Astrocyte of the cerebellum (primary cell): ENCODE measurements around the gene CHAF1B.

Experiments used
- DNase-seq: peaks from one replicate; pipeline ENCODE4 v3.0.0-alpha.2; 2011; ENCODE audit warnings: low read depth
- H3K4me3 ChIP-seq: 2 replicates; pipeline ENCODE4 v1.5.1; 2011; ENCODE audit warnings: mild to moderate bottlenecking, low read depth, low read length, moderate library complexity
- in situ Hi-C: cut with HindIII; loops from 2 replicates; pipeline ENCODE4 v1.10.0; 2017; ENCODE audit warnings: low sequenced_read_pairs
- TF ChIP-seq, protein P1 (sequence below): IDR thresholded peaks from 2 replicates; pipeline ENCODE4 v1.5.1; 2012; ENCODE audit warnings: low read length, low read depth, moderate library complexity, mild to moderate bottlenecking; ENCODE audit errors: missing control alignments

The CHAF1B gene

GRCh38 chr21:36400719-36401118 is 15.5 kb downstream of the CHAF1B start:
- TF ChIP-seq, protein P1, sequence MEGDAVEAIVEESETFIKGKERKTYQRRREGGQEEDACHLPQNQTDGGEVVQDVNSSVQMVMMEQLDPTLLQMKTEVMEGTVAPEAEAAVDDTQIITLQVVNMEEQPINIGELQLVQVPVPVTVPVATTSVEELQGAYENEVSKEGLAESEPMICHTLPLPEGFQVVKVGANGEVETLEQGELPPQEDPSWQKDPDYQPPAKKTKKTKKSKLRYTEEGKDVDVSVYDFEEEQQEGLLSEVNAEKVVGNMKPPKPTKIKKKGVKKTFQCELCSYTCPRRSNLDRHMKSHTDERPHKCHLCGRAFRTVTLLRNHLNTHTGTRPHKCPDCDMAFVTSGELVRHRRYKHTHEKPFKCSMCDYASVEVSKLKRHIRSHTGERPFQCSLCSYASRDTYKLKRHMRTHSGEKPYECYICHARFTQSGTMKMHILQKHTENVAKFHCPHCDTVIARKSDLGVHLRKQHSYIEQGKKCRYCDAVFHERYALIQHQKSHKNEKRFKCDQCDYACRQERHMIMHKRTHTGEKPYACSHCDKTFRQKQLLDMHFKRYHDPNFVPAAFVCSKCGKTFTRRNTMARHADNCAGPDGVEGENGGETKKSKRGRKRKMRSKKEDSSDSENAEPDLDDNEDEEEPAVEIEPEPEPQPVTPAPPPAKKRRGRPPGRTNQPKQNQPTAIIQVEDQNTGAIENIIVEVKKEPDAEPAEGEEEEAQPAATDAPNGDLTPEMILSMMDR, result no peak
- in situ Hi-C loops, result no loop called here
- DNase-seq, result no peak
- no peak overlapping the region for H3K4me3 ChIP-seq

DNA sequence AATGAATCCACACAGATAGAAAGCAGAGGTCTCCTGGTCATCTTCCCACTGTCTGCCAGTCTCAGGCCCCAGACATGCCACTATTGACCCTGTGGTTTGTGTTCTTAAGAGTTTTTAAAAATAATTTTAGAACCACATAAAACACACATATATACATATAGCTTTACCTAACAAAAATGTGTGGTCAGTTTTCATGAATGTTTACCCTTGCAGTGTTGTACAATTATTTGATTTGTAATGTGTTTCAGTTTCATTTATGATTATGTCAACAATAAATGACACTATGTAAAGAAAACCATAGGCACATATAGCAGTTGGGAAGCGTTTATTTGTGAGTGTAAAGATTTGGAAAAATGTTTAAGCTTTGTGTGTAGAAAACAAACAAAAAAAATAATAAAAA is 17.1 kb downstream of the CHAF1B start:
- TF ChIP-seq, protein P1, result no peak
- H3K4me3 ChIP-seq, result no peak overlapping the region
- no peak for DNase-seq
- in situ Hi-C loops, result no loop called here

DNA sequence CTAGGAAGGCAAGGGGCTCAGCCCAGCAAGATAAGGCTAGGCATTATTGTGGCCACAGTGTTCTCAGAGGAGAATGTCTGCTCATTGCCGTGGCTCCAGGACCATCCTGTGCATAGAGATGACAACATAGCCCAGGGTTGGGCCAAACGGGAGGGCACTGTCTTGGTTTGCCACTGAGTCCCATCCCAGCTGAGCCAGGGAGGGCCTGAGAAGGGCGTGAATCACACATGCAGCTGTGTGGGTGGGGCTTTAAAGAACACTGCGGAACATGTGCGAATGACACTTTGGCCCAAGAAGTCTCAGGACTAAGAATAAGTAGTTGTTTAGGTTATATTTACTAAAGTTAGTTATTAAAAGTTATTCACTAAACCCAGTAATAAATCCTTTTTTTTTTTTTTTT is 18.5 kb downstream of the CHAF1B start:
- in situ Hi-C loops, result no loop called here
- TF ChIP-seq, protein P1, result no peak
- no peak for DNase-seq
- no peak overlapping the region for H3K4me3 ChIP-seq

DNA sequence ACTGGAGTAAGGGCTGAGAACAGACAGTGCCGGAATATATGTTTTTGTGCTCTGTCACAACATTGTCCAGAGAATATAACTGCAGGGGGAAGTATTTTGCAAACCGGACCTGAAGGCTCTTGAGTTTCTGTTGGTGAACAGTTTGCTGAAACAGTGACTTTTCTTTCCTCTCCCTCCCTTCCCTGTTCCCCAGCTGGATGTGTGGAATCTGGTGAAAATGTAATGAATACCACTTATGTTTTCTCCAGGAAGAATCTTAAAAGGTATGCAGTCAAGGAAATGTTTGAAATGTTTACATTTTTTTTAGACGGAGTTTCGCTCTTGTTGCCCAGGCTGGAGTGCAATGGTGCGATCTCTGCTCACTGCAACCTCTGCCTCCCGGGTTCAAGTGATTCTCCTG is 23.4 kb downstream of the CHAF1B start:
- in situ Hi-C loops, result no loop called here
- H3K4me3 ChIP-seq, result no peak overlapping the region
- TF ChIP-seq, protein P1, result no peak
- no peak for DNase-seq

- TF ChIP-seq, protein P1, result no peak
- no peak overlapping the region for H3K4me3 ChIP-seq
- in situ Hi-C loops, result loop anchor here (10.0 kb wide), 1 partner anchor 354 kb away; no protein-coding TSS in a partner anchor
- DNase-seq, result no peak
Measured at GRCh38 chr21:36411301-36411700, 26.1 kb downstream of the CHAF1B start.

- TF ChIP-seq, protein P1, result no peak
- no peak for DNase-seq
- in situ Hi-C loops, result loop anchor here (10.0 kb wide), 1 partner anchor 352 kb away; no protein-coding TSS in a partner anchor
- H3K4me3 ChIP-seq, result no peak overlapping the region
Measured at GRCh38 chr21:36412916-36413315, 27.7 kb downstream of the CHAF1B start.

DNA sequence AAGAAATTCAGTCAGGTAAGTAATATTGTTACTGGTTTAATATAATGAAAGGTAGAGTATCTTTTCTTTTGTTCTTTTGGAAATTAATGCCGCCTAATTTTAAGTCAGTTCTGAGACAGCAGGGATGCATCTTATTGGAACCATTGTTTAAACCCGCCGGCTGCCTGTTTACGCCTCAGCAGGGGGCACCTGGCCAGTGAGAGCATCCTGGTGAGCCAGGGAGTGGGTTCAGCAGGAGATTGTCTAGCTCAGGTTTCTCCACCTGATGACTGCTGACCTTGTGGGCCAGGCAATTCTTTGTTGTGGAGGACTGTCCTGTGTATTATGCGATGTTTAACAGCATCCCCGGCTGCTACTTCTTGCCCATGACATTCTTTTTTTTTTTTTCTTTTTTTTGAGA is 30.2 kb downstream of the CHAF1B start:
- DNase-seq, result no peak
- in situ Hi-C loops, result loop anchor here (10.0 kb wide), 1 partner anchor 349 kb away; no protein-coding TSS in a partner anchor
- no peak overlapping the region for H3K4me3 ChIP-seq
- TF ChIP-seq, protein P1, result no peak
